Activated B cell treated with CpG ODN at 0.5 μM for 24 hours (primary cell): Measurements from ENCODE around the gene ILKAP. TPM values are rescaled to one million over a fixed set of nuclear protein-coding genes. Genes with fewer than 3 reads are reported as not detected.

ENCODE experiments used
- ATAC-seq: fragments of 200-7000 bp; cut with Tn5 transposase; one replicate; pipeline ENCODE4 v1.10.0; 2021; ENCODE audit warnings: low read depth, mild to moderate bottlenecking, moderate library complexity
- CTCF ChIA-PET: fragments of 350-600 bp; sonication (Branson Sonifier 250); formaldehyde crosslinking; loops from one replicate; lab custom pipeline; 2021; ENCODE audit warnings: antibody characterized with exemption; lab: Charles Lee
- POLR2A ChIA-PET: fragments of 350-600 bp; sonication (Branson Sonifier 250); formaldehyde crosslinking; loops from one replicate; lab custom pipeline; 2021; ENCODE audit warnings: antibody characterized with exemption; lab: Charles Lee
- DNase-seq: peaks from one replicate; pipeline ENCODE4 v3.0.0; 2022
- H3K27ac Mint-ChIP-seq: one replicate; pipeline ENCODE4 v1.8.0; 2020; ENCODE audit warnings: mixed read lengths
- H3K27me3 Mint-ChIP-seq: one replicate; pipeline ENCODE4 v1.8.0; 2021; ENCODE audit warnings: mixed read lengths
- H3K36me3 Mint-ChIP-seq: one replicate; pipeline ENCODE4 v1.8.0; 2021; ENCODE audit warnings: low read depth, mixed read lengths
- H3K4me1 Mint-ChIP-seq: one replicate; pipeline ENCODE4 v1.8.0; 2021; ENCODE audit warnings: mixed read lengths
- H3K4me3 Mint-ChIP-seq: one replicate; pipeline ENCODE4 v1.8.0; 2020; ENCODE audit warnings: mild to moderate bottlenecking, mixed read lengths
- H3K9me3 Mint-ChIP-seq: one replicate; pipeline ENCODE4 v1.8.0; 2020; ENCODE audit warnings: mixed read lengths
- intact Hi-C: fragments of 100-400 bp; cut with micrococcal nuclease; formaldehyde crosslinking; loops from one replicate; pipeline ENCODE4 v1.15.1; 2024
- total RNA-seq: library from RNA; stranded (reverse); gene quantifications from 2 replicates; pipeline ENCODE4 v1.2.3, GENCODE V29; 2022
- TF ChIP-seq, protein P1 (sequence below): fragments of 200-600 bp; IDR thresholded peaks from one replicate; pipeline ENCODE4 v1.8.0; 2022; ENCODE audit warnings: antibody characterized with exemption, mild to moderate bottlenecking

The ILKAP gene
- total RNA-seq, 1 donor from 2014 or later, result 77.3 TPM

DNA sequence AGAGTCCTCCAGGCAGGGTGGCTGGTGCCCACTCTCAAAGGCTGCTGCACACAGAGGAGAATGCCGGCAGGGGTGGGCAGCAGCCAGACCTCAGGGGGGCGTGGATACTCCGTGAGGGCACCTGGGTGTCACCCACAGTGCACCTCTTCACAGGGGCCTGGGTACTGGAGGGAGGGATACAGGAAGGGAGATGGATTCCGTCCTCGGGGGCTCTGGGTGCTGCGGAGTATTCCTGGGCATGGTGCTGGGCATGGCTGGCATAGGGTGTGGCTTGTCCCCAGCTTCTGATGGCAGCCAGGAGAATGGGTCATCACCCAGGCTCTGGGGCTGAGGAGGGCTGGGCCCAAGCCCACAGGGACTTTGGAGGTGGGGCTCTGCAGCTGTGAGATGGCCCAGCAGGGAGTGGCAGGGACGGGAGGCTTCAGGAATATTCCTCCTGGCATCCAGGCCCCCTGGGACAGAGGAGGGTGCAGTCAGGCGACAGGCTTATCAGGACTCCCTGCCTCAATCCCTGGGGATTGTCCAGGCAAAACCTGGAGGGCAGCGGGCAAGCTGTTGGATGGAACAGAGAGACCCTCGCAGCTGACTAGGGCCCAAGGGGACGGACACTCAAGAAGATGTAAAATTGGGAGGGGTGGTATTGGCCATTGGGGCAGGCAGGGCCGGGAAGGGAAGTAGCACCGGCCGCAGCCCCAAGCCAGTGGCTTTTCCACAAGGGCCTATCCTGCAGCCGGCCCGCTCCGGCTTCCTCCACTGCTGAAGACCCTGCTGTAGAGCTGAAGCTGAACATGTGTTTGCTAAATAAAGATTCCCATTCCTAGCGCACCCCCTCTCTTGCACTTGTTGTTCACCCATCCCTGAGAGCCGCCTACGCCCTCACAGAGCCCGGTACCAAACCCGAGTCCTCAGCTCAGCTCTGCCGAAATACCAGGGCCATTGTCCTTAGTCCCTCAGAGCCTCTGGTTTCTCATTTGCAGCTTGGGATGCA, 70.7 kb downstream of the ILKAP start:
- Mint-ChIP-seq H3K27ac (no peak overlapping the region), H3K4me3 (no peak overlapping the region), H3K9me3 (no peaks in the 10 kb centered on the region), H3K27me3 (no peaks in the 10 kb centered on the region), H3K36me3 (no peaks in the 10 kb centered on the region), H3K4me1 (no peaks in the 10 kb centered on the region)
- ChIA-PET CTCF (no interaction called here), POLR2A (no interaction called here)
- TF ChIP-seq, protein P1, sequence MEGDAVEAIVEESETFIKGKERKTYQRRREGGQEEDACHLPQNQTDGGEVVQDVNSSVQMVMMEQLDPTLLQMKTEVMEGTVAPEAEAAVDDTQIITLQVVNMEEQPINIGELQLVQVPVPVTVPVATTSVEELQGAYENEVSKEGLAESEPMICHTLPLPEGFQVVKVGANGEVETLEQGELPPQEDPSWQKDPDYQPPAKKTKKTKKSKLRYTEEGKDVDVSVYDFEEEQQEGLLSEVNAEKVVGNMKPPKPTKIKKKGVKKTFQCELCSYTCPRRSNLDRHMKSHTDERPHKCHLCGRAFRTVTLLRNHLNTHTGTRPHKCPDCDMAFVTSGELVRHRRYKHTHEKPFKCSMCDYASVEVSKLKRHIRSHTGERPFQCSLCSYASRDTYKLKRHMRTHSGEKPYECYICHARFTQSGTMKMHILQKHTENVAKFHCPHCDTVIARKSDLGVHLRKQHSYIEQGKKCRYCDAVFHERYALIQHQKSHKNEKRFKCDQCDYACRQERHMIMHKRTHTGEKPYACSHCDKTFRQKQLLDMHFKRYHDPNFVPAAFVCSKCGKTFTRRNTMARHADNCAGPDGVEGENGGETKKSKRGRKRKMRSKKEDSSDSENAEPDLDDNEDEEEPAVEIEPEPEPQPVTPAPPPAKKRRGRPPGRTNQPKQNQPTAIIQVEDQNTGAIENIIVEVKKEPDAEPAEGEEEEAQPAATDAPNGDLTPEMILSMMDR, result no peak
- no peak for DNase-seq
- ATAC-seq, result no peak
- intact Hi-C loops, result no loop called here

DNA sequence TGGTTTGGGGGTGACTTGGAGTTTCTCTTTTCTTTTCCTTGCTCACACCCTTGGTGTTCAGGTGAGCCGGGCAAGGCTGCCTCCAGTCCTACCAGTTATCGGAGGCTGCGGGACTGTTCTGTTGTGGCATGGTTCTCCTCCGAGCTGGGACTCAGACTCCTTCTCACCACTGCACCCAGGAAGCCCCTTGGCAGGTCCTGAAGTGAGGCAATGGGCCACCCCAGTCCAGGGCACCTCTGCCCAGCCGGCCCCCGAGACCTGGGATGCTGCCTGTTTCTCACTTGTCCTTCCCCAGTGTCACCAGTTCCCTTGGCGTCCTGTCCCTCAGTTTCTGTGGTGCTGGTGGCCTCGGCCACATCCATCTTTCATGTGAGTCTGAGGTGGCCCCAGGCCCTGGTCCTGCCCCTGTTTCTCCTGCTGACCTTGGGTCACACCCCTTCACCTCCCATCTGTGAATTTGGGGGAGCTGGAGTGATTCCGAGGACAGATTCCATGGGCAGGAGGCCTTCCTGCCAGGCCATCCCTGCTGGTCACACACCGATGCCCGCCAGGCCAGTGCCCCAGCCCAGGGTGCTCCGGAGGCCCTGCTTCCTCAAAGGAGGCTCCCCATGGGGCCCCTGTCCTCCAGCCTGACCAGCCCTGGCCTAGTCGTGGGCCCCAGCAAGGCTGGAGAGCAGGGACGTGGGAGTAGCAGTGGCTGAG, 71.6 kb downstream of the ILKAP start:
- no peaks in the 10 kb centered on the region for H3K27me3 Mint-ChIP-seq
- no peak overlapping the region for H3K27ac Mint-ChIP-seq
- no peaks in the 10 kb centered on the region for H3K4me1 Mint-ChIP-seq
- DNase-seq (no peak), ATAC-seq (no peak)
- no peaks in the 10 kb centered on the region for H3K9me3 Mint-ChIP-seq
- CTCF ChIA-PET, result no interaction called here
- TF ChIP-seq, protein P1, result no peak
- intact Hi-C loops, result no loop called here
- no peaks in the 10 kb centered on the region for H3K36me3 Mint-ChIP-seq
- POLR2A ChIA-PET, result no interaction called here
- H3K4me3 Mint-ChIP-seq, result no peak overlapping the region

DNA sequence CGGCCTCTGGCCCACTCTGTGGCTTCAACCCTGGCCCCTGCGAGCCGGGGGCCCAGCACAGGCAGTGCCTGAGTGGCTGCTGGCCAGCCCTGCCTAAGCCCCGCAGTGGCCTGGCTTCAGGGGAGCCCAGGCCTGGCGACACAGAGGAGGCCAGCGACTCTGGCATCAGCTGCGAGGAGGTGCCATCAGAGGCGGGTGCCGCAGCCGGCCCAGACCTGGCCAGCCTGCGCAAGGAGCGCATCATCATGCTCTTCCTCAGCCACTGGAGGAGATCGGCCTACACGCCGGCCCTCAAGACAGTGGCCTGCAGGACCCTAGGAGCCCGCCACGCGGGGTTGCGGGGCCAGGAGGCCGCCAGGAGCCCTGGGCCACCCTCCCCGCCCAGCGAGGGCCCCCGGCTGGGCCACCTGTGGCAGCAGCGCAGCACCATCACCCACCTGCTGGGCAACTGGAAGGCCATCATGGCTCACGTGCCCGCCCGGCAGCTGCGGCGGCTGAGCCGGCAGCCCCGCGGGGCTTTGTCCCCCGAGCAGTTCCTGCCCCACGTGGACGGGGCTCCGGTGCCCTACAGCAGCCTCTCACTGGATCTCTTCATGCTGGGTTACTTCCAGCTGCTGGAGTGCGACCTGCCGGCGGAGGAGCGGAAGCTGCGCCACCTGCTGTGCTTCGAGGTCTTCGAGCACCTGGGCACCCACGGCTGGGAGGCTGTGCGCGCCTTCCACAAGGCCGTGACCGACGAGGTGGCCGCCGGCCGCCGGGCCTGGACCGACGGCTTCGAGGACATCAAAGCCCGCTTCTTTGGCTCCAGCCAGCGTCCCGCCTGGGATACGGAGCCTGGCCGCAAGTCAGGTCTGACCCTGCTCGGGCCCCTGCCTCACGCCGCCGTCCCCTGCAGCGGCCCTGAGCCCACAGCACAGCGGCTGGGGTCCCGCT, 72.5 kb downstream of the ILKAP start:
- Mint-ChIP-seq H3K27me3 (no peaks in the 10 kb centered on the region), H3K9me3 (no peaks in the 10 kb centered on the region), H3K4me1 (no peaks in the 10 kb centered on the region), H3K36me3 (no peaks in the 10 kb centered on the region), H3K27ac (no peak overlapping the region), H3K4me3 (no peak overlapping the region)
- ChIA-PET CTCF (no interaction called here), POLR2A (no interaction called here)
- ATAC-seq (no peak), DNase-seq (no peak)
- intact Hi-C loops, result no loop called here
- TF ChIP-seq, protein P1, result no peak

DNA sequence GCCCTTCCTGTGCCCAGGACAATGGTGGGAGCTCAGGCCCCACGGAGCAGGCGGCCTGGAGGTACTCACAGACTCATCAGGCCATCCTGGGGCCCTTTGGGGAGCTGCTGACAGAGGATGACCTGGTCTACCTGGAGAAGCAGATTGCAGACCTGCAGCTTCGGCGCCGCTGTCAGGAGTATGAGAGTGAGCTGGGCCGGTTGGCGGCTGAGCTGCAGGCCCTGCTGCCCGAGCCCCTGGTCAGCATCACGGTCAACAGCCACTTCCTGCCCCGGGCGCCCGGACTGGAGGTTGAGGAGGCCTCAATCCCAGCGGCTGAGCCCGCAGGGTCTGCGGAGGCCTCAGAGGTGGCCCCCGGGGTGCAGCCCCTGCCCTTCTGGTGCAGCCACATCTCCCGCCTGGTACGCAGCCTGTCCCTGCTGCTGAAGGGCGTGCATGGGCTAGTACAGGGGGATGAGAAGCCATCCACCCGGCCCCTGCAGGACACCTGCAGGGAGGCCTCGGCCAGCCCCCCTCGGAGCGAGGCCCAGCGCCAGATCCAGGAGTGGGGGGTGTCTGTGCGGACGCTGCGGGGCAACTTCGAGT, 73.3 kb downstream of the ILKAP start:
- intact Hi-C loops, result no loop called here
- ChIA-PET CTCF (no interaction called here), POLR2A (no interaction called here)
- no peak overlapping the region for H3K4me3 Mint-ChIP-seq
- no peak for DNase-seq
- H3K9me3 Mint-ChIP-seq, result no peaks in the 10 kb centered on the region
- no peaks in the 10 kb centered on the region for H3K4me1 Mint-ChIP-seq
- TF ChIP-seq, protein P1, result no peak
- H3K27me3 Mint-ChIP-seq, result no peaks in the 10 kb centered on the region
- no peaks in the 10 kb centered on the region for H3K36me3 Mint-ChIP-seq
- H3K27ac Mint-ChIP-seq, result no peak overlapping the region
- no peak for ATAC-seq
